GM23338 (cell line): ENCODE measurements around the gene FOXP2.

Experiments
- CREB1 ChIP-seq: fragments of 250-450 bp; sonication (Bioruptor Pico); IDR thresholded peaks from 2 replicates; pipeline ENCODE4 v1.5.0; 2020; ENCODE audit warnings: low read depth, mild to moderate bottlenecking, moderate library complexity
- CTCF ChIP-seq, 2 experiments: fragments of 200-600 bp in 1 of 2; sonication (generic) in 1 of 2; conservative IDR thresholded peaks; 2 replicates each; pipeline versions ENCODE4 v1.5.1 to v1.6.1; 2016 to 2017; ENCODE audit warnings: antibody characterized with exemption in 2 of 2, low read depth in 2 of 2, mild to moderate bottlenecking in 2 of 2, moderate library complexity in 1 of 2
- EZH2 ChIP-seq: fragments of 200-600 bp; sonication (generic); IDR thresholded peaks from one replicate; pipeline ENCODE4 v1.8.0; 2017; ENCODE audit warnings: antibody characterized with exemption, mild to moderate bottlenecking, low read depth; ENCODE audit not compliant: unreplicated experiment
- EZH2phosphoT487 ChIP-seq: fragments of 200-600 bp; sonication (generic); IDR thresholded peaks from one replicate; pipeline ENCODE4 v1.8.1; 2018; ENCODE audit warnings: antibody characterized with exemption; ENCODE audit not compliant: unreplicated experiment
- JUNB ChIP-seq: IDR thresholded peaks from one replicate; pipeline ENCODE4 v1.6.1; 2016; ENCODE audit warnings: antibody characterized with exemption; ENCODE audit not compliant: unreplicated experiment
- POLR2AphosphoS5 ChIP-seq: IDR thresholded peaks from 2 replicates; pipeline ENCODE4 v1.6.1; 2016; ENCODE audit warnings: antibody characterized with exemption, low read depth
- STAT1 ChIP-seq: IDR thresholded peaks from one replicate; pipeline ENCODE4 v1.6.1; 2016; ENCODE audit warnings: antibody characterized with exemption; ENCODE audit not compliant: unreplicated experiment
- ZNF331 ChIP-seq: fragments of 250-450 bp; sonication (Bioruptor Pico); IDR thresholded peaks from 2 replicates; pipeline ENCODE4 v1.5.0; 2020; ENCODE audit warnings: low read depth, mild to moderate bottlenecking, moderate library complexity
- TF ChIP-seq, protein P1 (sequence below): IDR thresholded peaks from one replicate; pipeline ENCODE4 v1.6.1; 2018; ENCODE audit warnings: antibody characterized with exemption; ENCODE audit not compliant: unreplicated experiment

DNA sequence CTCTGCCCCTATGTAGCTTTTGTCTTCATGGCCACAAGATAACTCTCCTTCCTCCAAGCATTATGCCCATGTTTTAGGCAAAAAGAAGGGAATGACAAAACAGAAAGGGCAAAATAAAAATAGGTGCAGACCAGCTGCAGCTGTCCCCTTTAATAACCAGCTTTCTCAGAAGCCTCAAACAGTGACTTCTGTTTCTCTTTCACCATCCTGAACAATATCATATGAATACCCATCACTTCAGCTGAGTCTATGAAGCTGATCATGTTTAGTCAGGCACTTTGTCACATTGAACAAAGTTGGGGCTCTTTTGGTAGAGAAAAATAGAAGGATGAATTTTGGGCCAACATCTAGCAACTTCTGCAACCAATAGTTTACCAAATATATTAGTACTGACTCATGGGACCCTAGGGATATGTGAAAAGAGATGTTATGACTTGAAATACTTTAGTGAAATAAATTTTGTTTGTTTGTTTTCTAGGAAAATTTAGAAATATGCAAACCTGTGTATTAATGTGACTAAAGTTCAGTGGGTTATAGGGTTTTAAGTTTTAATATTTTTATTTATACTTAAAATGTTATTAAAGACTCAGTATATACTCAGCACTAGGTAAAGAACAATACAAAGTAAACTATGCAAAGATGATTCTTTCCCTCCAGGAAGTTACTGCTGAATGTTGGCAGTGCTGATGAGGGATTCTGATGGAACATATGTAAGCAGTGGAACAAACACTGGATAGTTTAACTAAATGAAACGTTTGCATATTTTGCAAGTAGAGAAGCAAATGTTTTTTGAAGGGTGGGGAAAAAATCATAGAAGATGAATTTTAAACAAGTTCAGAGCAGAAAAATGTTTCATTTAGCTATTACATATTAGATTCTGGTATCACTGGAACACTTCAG, 133.7 kb downstream of the FOXP2 start:
- TF ChIP-seq, protein P1, sequence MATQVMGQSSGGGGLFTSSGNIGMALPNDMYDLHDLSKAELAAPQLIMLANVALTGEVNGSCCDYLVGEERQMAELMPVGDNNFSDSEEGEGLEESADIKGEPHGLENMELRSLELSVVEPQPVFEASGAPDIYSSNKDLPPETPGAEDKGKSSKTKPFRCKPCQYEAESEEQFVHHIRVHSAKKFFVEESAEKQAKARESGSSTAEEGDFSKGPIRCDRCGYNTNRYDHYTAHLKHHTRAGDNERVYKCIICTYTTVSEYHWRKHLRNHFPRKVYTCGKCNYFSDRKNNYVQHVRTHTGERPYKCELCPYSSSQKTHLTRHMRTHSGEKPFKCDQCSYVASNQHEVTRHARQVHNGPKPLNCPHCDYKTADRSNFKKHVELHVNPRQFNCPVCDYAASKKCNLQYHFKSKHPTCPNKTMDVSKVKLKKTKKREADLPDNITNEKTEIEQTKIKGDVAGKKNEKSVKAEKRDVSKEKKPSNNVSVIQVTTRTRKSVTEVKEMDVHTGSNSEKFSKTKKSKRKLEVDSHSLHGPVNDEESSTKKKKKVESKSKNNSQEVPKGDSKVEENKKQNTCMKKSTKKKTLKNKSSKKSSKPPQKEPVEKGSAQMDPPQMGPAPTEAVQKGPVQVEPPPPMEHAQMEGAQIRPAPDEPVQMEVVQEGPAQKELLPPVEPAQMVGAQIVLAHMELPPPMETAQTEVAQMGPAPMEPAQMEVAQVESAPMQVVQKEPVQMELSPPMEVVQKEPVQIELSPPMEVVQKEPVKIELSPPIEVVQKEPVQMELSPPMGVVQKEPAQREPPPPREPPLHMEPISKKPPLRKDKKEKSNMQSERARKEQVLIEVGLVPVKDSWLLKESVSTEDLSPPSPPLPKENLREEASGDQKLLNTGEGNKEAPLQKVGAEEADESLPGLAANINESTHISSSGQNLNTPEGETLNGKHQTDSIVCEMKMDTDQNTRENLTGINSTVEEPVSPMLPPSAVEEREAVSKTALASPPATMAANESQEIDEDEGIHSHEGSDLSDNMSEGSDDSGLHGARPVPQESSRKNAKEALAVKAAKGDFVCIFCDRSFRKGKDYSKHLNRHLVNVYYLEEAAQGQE = no peak
- TF ChIP-seq CTCF (conservative IDR thresholded peaks at IDR 0.05; ENCODE audit: low read depth in 2 of 2) (no peak), STAT1 (no peak), JUNB (no peak), POLR2AphosphoS5 (no peak), EZH2phosphoT487 (no peak), EZH2 (no peak), CREB1 (CRISPR knock-in tag) (no peak), ZNF331 (CRISPR knock-in tag) (no peak)
